Adipose tissue (tissue), 3 donors: Measurements from ENCODE around the gene KRTAP10-9. TPM values are rescaled to one million over a fixed set of nuclear protein-coding genes. Genes with fewer than 3 reads are reported as not detected.
"Not testable (repeated sequence)": the region's sequence is repeated elsewhere in the genome, so short reads cannot be mapped to it uniquely, and the experiment has no call there.

Source experiments
- H3K27ac ChIP-seq: one replicate; pipeline ENCODE4 v1.5.1; 2013; ENCODE audit warnings: low read depth, low read length
- WGBS, 3 donors: extraction: QIAGEN DNeasy Blood & Tissue Kit; methylation state at CpG; one replicate each; pipeline ENCODE4 v1.1.7; 2013; 5-methylcytosine and 5-hydroxymethylcytosine counted together
- polyA plus RNA-seq, 3 donors: library from polyadenylated mRNA; stranded (reverse); fragments of 200-250 nt; gene quantifications; one replicate each; pipeline ENCODE4 v1.2.3, GENCODE V29; 2013
- donor health status: healthy with polysubstance abuse.
- donor health status: Bipolar disorder and iron deficiency.
- donor health status: healthy.

The KRTAP10-9 gene
- not detected for polyA plus RNA-seq

- no peak within 1 kb of the TSS for H3K27ac ChIP-seq
- 47 to 55% (median 48%) methylated on average over 7 of the region's 7 CpGs for WGBS, 3 donors
These were observed at the start of gene KRTAP10-9 for GRCh38 chr21:44626673-44627143. KRTAP10-9 (plus strand) TSS chr21:44627093; CDS start chr21:44627172, 79 bp downstream.

- H3K27ac ChIP-seq, result no peak overlapping the region
- WGBS, 3 donors, result 90 to 93% (median 91%) methylated on average over 17 of the region's 17 CpGs
These were observed 48.4 kb upstream of the KRTAP10-9 start for GRCh38 chr21:44578371-44579055.

- H3K27ac ChIP-seq, result no peak overlapping the region
- 64 to 77% (median 77%) methylated on average over 17 to 22 of the region's 22 CpGs for WGBS, 3 donors
These were observed 47.6 kb upstream of the KRTAP10-9 start for GRCh38 chr21:44579056-44579832.

- no peak overlapping the region for H3K27ac ChIP-seq
- WGBS, 3 donors, result 60 to 80% (median 75%) methylated on average over 7 of the region's 7 CpGs
These were observed 47.1 kb upstream of the KRTAP10-9 start for GRCh38 chr21:44579833-44580144.

- not testable (repeated sequence) for H3K27ac ChIP-seq
- WGBS, 3 donors, result 37 to 52% (median 39%) methylated on average over 17 to 19 of the region's 19 CpGs
These were observed 46.6 kb upstream of the KRTAP10-9 start, which contains the start of gene KRTAP10-5 for GRCh38 chr21:44580231-44580821. KRTAP10-5 (minus strand) TSS chr21:44580604; CDS start chr21:44580578, 26 bp downstream.

- H3K27ac ChIP-seq, result no peak overlapping the region
- 79 to 92% (median 80%) methylated on average over 3 of the region's 3 CpGs for WGBS, 3 donors
These were observed 45.7 kb upstream of the KRTAP10-9 start for GRCh38 chr21:44581158-44581557.

- no peak overlapping the region for H3K27ac ChIP-seq
- 71 to 75% (median 75%) methylated on average over 15 of the region's 15 CpGs for WGBS, 3 donors
These were observed 44.8 kb upstream of the KRTAP10-9 start for GRCh38 chr21:44582055-44582454.

GRCh38 chr21:44583089-44583799 is 43.6 kb upstream of the KRTAP10-9 start:
- no peak overlapping the region for H3K27ac ChIP-seq
- WGBS, 3 donors, result 27 to 48% (median 30%) methylated on average over 11 of the region's 11 CpGs

GRCh38 chr21:44583800-44584147 is 43.1 kb upstream of the KRTAP10-9 start:
- no peak overlapping the region for H3K27ac ChIP-seq
- 57 to 81% (median 71%) methylated on average over 6 of the region's 6 CpGs for WGBS, 3 donors

GRCh38 chr21:44585892-44586291 is 41.0 kb upstream of the KRTAP10-9 start:
- 72 to 80% (median 78%) methylated on average over 3 of the region's 3 CpGs for WGBS, 3 donors

GRCh38 chr21:44589094-44589493 is 37.8 kb upstream of the KRTAP10-9 start:
- no peak overlapping the region for H3K27ac ChIP-seq
- WGBS, 3 donors, result 94 to 100% (median 94%) methylated on average over 2 of the region's 2 CpGs

More at GRCh38 chr21:44585892-44586291, 41.0 kb upstream of the KRTAP10-9 start:
- H3K27ac ChIP-seq, result no peak overlapping the region

GRCh38 chr21:44589586-44590305 is 37.1 kb upstream of the KRTAP10-9 start:
- WGBS, 3 donors, result 69 to 78% (median 74%) methylated on average over 22 to 24 of the region's 24 CpGs
- H3K27ac ChIP-seq, result no peak overlapping the region

- H3K27ac ChIP-seq, result no peak overlapping the region
- WGBS, 3 donors, result 74 to 82% (median 76%) methylated on average over 9 to 10 of the region's 10 CpGs
These were observed 36.6 kb upstream of the KRTAP10-9 start for GRCh38 chr21:44590311-44590721.

- not testable (repeated sequence) for H3K27ac ChIP-seq
- 45 to 64% (median 59%) methylated on average over 11 to 18 of the region's 19 CpGs for WGBS, 3 donors
These were observed 35.7 kb upstream of the KRTAP10-9 start for GRCh38 chr21:44590897-44591800.

GRCh38 chr21:44591801-44592130 is 35.1 kb upstream of the KRTAP10-9 start:
- WGBS, 3 donors, result 41 to 57% (median 50%) methylated on average over 1 to 4 of the region's 4 CpGs

GRCh38 chr21:44592446-44593311 is 34.2 kb upstream of the KRTAP10-9 start, which contains the start of gene KRTAP10-6:
KRTAP10-6 (minus strand) TSS chr21:44592505; CDS start chr21:44592484, 21 bp downstream.
- no peak within 1 kb of the TSS for H3K27ac ChIP-seq
- 45 to 60% (median 59%) methylated on average over 33 of the region's 33 CpGs for WGBS, 3 donors

More at GRCh38 chr21:44591801-44592130, 35.1 kb upstream of the KRTAP10-9 start:
- not testable (repeated sequence) for H3K27ac ChIP-seq
